HG03095 (cell line): ENCODE results near the gene POLR2H.

Source experiments
- ATAC-seq: cut with Tn5 transposase; IDR thresholded peaks from one replicate; pipeline ENCODE4 v1.9.1; 2021; ENCODE audit warnings: moderate library complexity; ENCODE audit not compliant: unreplicated experiment

The POLR2H gene

DNA sequence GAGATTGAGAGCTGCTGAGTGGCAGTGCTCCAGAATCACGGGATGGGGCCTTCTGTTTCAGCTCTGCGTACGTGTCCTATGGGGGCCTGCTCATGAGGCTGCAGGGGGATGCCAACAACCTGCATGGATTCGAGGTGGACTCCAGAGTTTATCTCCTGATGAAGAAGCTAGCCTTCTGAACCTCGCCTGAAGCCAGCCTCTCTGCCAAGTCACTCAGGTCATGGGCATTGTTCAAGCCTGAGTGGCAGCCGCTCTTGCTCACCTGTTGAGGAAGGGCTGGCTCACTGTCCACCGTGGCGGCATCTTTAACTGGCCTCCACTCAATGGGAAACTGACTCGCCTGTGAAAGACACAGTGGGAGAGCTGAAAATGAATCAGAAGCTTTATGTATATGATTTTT, 6.6 kb downstream of the POLR2H start:
- no peak for ATAC-seq

DNA sequence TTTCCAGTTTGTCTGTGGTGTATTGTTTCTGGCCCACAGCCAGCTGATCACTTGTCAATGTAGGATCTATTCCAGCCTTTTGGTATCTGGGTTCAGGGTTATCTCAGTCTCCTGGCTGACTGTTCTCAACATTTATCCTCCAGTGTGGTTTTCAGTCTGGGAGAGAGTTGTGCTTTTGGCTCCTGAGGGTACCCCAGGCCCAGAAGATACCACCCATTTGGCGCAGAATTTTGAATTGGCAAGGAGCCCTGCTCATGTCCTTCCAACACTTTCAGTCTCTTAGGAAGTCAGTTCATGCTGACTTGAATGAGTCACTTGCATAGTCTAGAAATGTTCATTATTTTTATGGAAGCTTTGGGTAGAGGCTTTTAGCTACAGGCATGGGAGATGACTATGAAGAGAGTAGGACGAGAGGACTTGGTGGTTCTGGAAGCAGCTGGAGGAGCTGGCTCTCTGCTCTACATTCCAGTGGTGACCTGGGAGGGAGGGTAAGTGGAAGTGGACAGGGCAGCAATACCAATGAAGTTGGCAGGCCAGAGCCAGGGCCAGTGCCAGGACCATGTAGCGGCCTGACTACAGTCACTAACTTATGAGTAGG, 7.2 kb downstream of the POLR2H start:
- no peak for ATAC-seq

DNA sequence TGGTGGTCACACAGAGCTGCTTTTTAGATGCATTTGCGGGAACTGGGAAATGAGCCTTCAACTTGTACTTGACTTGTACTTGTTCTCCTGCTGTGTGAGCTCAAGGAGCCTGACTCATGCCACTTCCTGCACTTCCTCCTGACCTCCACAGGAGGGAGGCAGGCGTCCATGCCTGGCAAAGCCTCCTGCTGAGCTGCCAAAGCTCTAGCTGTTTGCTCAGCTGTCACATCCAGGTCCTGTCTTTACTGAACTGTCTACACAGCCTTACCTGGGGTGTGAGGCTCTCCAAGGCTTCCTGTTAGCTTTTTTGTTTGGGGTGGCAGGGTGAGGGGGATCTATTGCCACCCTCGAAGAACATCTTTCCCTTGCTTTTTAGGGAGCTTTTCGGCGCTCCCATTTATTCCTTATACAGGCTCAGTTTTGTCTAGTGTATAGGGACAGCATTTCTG, 10.1 kb downstream of the POLR2H start:
- peak; percentile 75 for ATAC-seq

DNA sequence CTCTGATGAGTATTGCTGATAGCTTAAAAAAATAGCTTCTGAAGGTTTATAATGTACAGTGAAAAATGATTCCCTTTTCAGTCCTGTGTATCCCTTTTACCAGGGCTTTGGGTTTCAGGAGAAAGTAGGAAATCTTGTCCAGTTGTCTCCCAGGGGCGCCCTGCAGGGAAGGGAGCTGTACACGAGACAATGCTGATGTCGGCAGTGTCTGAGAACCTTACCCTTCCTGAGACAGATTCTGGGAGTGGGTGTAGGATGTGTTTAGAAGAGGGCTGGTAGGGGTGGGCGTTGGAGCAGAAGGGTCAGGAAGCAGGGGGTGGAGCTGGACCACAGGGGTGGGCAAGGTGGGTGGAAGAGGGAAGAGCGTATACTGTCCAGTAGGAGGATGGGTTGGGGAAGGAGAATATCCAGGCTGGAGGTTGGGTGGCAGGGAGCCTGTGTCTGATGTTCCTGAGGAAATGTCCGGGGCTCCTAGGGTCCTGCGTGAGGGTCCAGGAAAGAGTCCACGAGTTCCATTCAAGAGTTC, 10.8 kb downstream of the POLR2H start:
- no peak for ATAC-seq

DNA sequence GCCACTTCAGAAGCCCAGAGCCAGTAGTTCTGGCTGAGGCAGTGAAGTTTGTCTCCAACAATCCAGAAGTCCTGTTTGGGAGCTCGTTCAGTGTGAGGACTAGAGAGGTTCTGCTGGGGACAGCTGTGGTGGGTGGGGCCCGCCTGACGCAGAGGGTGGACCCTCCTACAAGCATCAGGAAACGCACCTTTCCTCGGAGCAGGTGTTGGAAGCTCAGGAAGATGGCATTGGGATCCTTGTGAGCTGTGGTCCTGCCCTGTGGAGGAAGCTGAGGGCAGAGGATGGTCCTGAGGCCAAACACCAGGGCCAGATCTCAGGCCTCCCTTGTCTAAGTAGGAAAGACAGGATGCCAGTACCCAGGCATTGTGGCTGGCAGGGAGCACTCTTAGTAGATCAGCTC, 11.4 kb downstream of the POLR2H start:
- no peak for ATAC-seq

DNA sequence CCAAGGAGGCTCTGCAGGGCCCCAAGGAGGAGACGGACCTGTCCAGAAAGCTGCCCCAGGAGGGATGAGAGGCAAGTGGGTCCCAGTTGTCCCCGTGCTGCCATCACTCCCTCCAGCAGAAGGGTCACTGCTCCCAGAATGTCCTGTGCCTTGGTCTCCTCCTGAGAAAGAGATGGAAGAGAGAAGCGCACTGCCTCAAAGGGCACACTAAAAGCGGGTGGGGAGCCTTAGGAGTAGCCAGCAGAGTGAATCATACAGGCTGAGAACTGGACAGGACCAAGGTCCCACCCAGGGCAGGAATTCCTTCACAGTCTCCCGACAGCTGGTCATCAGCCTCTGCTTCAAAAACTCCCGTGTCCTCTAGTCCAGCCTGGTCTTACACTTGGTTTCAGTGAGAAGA, 11.9 kb downstream of the POLR2H start:
- no peak for ATAC-seq

DNA sequence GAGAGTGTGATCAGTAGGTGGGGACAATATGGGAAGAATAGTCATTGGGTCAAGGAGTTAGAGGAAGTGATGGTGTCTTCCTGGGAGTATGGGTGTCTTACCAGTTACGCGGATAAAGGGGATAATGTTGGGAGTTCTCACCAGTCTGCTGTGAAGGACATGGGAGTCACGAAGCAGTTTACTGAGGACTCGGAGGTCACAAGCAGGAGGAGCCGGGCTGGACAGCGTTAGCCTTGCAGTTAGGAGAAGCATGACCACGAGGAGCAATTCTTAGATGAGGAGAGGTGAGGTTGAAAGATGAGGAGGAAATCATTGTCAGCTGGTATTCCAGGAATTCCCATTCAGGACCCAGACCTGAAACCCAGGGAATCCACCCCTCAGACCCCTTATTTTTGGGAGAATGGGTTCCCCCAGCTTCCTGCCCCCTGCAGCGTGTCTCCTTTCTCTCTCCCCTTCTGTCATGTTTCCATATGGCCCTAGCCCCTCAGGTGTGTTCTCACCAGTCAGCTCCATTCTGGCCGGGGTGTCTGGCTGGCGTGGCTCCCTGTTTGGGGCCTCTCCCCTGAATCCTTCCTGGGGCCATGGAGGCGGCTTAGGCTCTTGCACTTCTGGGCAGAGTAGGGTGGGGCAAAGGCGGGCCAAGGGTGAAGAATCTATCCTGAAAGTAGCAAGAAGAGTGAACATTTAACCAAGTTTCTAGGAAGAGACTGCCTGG, 14.4 kb downstream of the POLR2H start:
- ATAC-seq: no peak

DNA sequence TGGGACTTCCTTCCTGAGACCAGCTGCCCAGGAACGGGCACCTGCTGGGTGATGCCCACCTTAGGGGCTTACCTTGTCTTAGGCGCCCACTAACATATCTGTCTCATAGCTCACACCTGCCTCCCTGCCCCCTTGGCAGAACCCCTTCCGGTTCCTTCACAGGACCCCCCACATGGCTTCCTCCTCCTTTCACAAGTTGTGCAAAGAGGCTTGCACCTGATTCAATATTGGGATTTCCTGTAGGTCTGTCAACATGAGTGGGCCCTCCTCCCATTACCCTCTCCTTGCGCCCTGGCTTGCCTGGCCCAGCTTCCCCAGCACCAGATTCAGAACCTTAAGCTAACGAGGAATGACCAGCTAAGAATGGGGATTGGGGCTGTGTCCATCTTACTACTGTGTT, 15.9 kb downstream of the POLR2H start:
- no peak for ATAC-seq

DNA sequence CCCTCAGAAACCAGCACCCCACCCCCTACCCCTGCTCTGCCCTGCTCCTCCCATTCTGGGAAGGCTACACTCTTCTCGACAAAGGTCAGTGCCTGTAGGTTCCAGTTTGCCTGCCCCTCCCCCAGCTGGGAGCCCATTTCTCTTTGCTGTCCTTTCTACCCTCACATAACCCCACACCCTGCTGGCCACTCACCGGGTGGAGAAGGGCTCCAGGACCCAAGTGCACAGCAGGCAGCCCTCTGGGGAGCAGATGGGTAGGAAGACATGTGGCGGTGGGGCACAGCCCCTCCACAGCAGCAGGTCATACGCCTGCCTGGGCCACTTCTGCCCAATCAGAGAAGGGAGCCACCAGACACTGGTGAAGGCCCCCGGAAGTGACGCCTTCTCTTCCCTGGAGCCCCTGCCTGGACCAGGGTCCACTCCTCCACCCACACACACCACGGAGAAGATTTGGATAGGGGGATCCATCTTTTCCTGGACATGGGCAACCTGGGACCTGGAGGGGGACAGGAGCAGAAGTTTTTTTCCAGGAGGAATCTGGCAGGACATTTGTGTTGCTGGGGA, 16.5 kb downstream of the POLR2H start, which contains the start of gene THPO:
Gene THPO (minus strand): TSS at position 326 of the 564 bp plus-strand sequence. CDS start 1,948 bp downstream, outside the sequence.
- ATAC-seq: no peak

DNA sequence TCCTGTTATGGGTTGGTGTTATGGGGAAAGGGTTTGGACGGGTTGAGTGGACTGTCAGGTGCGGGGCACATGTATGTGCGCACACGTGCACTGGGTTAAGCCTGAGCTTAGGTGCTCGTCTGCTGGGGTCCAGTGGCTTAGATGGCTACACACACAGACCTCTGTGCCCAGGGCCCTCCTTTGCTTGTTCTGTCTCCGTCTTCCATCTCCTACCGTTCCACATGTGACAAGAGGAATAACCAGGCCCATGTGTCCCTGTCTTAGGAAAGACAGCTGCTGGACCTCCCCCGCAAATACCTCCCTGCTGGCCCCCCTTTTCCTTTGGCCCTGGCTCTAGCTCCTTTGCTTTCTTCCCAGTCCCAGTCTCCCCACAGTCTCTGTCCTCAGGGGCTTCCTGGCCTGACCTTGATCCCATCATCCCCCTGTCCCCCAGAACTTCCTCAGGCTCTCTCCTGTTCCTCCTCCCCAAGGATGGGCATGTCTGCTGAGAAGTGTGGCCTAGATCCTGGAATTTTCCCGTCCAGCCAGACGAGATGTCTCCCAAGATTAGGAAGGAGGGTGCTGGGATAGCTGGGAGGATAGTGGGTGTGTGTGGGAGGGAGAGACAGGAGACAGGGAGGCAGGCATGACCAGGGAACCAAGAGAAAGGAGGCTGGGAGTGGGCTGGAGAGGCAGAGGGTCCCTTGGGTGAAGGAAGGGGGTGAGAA, 17.3 kb downstream of the POLR2H start:
- no peak for ATAC-seq

DNA sequence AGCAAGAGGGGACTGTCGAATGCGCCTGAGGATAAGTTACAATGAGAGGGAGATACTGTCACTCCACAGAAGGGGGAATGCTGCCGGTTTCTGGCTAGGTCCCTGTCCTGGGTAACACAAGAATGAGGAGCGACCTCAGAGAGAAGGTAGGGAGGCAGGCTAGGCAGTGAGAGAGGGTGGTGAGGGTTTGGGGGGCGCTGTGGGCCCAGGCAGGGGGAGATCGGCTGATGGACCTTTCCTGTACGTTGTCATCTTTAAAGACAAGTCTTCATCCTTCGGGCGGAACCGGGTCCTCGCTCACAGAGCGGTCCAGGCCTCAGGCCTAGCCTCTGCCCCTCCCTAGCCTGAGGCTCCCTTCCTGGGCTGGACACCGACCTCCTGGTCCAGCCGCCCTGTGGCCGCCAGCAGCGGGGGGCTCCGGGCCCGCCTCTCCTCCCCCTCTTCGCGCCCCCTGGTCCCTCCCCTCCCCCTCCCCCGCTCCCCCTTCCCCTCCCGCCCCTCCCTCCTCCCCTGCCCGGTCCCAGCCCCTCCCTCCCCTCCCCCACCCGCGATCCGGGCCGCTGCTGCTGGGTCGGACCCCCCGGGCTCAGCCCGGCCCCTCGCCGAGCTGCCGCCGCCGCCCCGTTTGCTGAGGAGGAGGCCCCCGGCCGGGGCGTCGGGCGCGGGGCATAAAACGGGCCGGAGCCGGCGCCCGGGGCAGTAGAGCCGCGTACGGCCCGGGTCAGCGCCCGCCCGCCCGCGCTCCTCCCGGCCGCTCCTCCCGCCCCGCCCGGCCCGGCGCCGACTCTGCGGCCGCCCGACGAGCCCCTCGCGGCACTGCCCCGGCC, 18.1 kb downstream of the POLR2H start, which contains the start of gene CHRD:
Gene CHRD (plus strand): TSS at position 697 of the 827 bp plus-strand sequence. CDS start 265 bp downstream, outside the sequence.
- no peak for ATAC-seq

DNA sequence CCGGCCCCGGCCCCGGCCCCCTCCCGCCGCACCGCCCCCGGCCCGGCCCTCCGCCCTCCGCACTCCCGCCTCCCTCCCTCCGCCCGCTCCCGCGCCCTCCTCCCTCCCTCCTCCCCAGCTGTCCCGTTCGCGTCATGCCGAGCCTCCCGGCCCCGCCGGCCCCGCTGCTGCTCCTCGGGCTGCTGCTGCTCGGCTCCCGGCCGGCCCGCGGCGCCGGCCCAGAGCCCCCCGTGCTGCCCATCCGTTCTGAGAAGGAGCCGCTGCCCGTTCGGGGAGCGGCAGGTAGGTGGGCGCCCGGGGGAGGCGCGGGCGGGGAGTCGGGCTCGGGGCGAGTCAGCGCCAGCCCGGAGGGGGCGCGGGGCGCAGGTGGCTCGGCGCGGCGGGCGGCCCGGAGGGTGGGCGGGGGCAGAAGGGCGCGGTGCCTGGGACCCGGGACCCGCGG, 18.7 kb downstream of the POLR2H start:
- no peak for ATAC-seq

DNA sequence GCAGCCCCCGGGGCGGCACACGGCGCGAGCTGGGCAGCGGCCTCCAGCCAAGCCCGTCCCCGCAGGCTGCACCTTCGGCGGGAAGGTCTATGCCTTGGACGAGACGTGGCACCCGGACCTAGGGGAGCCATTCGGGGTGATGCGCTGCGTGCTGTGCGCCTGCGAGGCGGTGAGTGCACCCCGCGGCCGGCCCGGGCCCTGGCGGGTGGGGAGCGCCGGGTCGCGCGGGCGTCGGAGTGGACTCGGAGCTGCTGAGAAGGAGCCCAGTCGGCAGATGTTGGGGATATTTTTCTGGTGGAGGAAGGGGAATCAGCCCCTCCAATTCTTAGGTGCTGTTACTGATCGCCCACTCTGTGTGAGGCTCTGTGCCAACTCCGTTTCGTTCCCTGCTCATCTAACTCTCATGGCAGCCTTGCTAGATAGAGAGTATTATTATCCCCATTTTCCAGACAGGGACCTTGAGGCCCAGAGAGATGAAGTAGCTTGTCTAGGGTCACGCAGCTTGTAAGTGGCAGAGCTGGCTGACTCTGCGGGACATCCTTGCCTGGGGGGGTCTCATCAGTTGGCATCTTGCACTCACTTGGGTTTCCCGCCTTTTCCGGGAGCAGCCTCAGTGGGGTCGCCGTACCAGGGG, 19.2 kb downstream of the POLR2H start:
- no peak for ATAC-seq

DNA sequence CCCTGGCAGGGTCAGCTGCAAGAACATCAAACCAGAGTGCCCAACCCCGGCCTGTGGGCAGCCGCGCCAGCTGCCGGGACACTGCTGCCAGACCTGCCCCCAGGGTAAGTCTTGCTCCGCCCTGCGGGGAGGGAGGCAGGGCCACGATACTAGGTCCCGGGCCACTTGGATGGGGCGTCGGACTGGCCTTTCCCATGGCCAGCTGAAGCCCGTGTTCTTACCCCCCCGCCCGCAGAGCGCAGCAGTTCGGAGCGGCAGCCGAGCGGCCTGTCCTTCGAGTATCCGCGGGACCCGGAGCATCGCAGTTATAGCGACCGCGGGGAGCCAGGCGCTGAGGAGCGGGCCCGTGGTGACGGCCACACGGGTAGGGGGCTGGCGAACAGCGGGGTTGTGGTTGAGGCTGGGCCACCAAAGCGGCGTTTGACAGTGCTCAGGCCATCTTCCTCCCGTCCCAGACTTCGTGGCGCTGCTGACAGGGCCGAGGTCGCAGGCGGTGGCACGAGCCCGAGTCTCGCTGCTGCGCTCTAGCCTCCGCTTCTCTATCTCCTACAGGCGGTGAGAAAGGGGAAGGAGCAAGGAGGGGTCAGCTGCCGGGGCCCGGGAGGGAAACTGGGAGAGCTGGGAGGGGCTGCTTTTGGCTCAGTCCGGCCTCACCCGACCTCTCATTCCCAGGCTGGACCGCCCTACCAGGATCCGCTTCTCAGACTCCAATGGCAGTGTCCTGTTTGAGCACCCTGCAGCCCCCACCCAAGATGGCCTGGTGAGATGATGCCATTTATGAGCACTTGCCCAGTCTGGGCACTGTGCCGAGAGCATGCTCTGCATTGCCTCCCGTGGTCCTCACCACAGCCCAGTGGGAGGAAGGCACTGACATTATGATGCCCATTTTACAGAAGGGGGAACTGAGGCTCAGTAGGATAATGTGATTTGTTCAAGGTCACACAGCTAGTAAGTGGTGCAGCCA, 20.0 kb downstream of the POLR2H start:
- ATAC-seq: no peak

DNA sequence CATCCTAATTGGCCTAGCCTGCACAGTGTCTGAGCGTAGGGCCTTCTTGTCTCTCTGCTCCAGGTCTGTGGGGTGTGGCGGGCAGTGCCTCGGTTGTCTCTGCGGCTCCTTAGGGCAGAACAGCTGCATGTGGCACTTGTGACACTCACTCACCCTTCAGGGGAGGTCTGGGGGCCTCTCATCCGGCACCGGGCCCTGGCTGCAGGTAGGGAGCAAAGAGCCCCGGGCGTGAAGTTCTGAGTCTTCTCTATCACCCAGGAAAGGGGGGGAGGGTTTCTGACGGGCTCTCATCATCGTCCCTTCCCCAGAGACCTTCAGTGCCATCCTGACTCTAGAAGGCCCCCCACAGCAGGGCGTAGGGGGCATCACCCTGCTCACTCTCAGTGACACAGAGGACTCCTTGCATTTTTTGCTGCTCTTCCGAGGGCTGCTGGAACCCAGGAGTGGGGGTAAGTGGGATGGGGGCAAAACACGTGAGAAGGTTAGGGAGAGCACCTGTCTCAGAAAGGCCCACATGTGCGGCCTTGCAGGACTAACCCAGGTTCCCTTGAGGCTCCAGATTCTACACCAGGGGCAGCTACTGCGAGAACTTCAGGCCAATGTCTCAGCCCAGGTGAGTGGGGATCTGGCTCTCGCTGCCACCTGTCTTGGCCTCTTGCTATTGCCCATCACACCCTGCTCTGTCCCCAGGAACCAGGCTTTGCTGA, 21.0 kb downstream of the POLR2H start:
- no peak for ATAC-seq

DNA sequence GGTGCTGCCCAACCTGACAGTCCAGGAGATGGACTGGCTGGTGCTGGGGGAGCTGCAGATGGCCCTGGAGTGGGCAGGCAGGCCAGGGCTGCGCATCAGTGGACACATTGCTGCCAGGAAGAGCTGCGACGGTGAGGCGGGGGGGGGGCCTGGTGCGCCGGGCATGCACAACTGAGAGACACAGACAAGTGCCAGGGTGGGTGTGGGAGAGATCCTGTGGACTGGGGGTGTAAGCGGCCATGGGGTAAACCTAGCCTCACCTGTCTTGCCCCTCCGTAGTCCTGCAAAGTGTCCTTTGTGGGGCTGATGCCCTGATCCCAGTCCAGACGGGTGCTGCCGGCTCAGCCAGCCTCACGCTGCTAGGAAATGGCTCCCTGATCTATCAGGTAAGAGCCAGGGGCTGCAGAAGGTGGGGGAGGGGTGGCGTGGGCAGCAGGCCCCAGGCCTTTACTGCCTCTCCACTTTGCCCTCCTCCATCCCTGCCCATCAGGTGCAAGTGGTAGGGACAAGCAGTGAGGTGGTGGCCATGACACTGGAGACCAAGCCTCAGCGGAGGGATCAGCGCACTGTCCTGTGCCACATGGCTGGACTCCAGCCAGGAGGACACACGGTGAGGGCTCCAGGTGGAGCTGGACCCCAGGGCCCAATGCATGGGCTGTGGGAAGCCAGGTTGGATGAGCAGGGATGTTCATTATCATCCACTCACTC, 21.7 kb downstream of the POLR2H start:
- ATAC-seq: no peak

DNA sequence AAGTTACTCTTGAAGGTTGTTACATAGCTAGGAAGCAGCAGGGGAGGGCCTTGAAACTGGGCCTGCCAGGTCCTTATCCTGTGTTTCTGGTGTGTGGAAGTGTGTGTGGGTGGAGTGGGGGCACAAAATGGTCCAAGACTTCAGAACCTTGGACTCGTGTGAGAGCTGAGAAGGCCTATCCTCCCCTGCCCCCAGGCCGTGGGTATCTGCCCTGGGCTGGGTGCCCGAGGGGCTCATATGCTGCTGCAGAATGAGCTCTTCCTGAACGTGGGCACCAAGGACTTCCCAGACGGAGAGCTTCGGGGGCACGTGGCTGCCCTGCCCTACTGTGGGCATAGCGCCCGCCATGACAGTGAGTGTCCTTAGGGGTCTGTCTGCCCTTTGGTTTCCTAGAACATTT, 22.8 kb downstream of the POLR2H start:
- ATAC-seq: no peak
